Right cardiac atrium (tissue), 5 donors: ENCODE results near the gene ATRN. TPM values are rescaled to one million over a fixed set of nuclear protein-coding genes. Genes with fewer than 3 reads are reported as not detected.

Experiments used
- polyA plus RNA-seq: library from polyadenylated mRNA; stranded (reverse); fragments of 200-250 nt; gene quantifications from one replicate; pipeline ENCODE4 v1.2.3, GENCODE V29; 2013
- total RNA-seq, 4 donors: library from RNA; stranded (reverse); fragmentation: NEBNext Ultra II Directional; extraction: Animal tissue kit (Norgen Biotek cat#: 25700); gene quantifications; one replicate each; pipeline ENCODE4 v1.2.1, GENCODE V29; 2021
- donor health status: healthy with polysubstance abuse.
- donor health status: DM: no; HTN: yes; CAD: no.
- donor health status: DM: no; HTN: no; CAD: no.
- donor health status: DM: no; HTN: yes; CAD: no; lungs with severe emphysema.
- donor health status: DM: yes; HTN: yes; CAD: no.

ATRN gene
- total and polyA plus RNA-seq, 5 donors: 9.5 to 33.1 (median 31.7) TPM

Other genes starting within 250 kb of the ATRN start
- gene SLC4A11, start 231.8 kb upstream of the ATRN start, total RNA-seq: under 1 TPM in 1 of 4 donors, not detected in 3; 0.29 TPM
- 0.36 TPM for gene SLC4A11, start 231.8 kb upstream of the ATRN start, polyA plus RNA-seq
- gene DNAAF9, start 63.3 kb upstream of the ATRN start, total RNA-seq: 10 to 100 TPM; 15.3 to 18.9 (median 16.0) TPM
- gene DNAAF9, start 63.3 kb upstream of the ATRN start, polyA plus RNA-seq: 7.2 TPM
- not detected for gene GFRA4, start 192.4 kb downstream of the ATRN start, total RNA-seq
- gene GFRA4, start 192.4 kb downstream of the ATRN start, polyA plus RNA-seq: not detected
- 10 to 100 TPM; 11.5 to 23.7 (median 12.1) TPM for gene ADAM33, start 211.0 kb downstream of the ATRN start, total RNA-seq
- gene ADAM33, start 211.0 kb downstream of the ATRN start, polyA plus RNA-seq: 30.5 TPM
- gene SIGLEC1, start 241.6 kb downstream of the ATRN start, total RNA-seq: 10 to 100 TPM in 1 of 4 donors, 1 to 10 TPM in 3; 6.7 to 12.3 (median 8.8) TPM
- 4.2 TPM for gene SIGLEC1, start 241.6 kb downstream of the ATRN start, polyA plus RNA-seq